ENCODE data around the gene SLC39A11. TPM values are rescaled to one million over a fixed set of nuclear protein-coding genes. Genes with fewer than 3 reads are reported as not detected.
A peak's percentile ranks its signal among the peaks of the same experiment; 100 is the strongest.

The SLC39A11 gene
- total and polyA plus RNA-seq, 2 of the 13 experiments (the other 11 are each of a cell fraction or from before 2014, with no cell fraction given) = 17.2 to 31.5 TPM

GRCh38 chr17:72661116-72661944 lies 431.2 kb downstream of the SLC39A11 start (continued):
- TF ChIP-seq BATF2 (CRISPR knock-in tag; IDR thresholded peaks at IDR 0.05) (no peak), SRF (IDR thresholded peaks at IDR 0.05; ENCODE audit: low read depth, low read length) (peak; percentile 17; the same call in 1 of the 2 replicates), ZBTB46 (CRISPR knock-in tag; IDR thresholded peaks at IDR 0.05; ENCODE audit: borderline replicate concordance) (no peak), MXD4 (CRISPR knock-in tag; IDR thresholded peaks at IDR 0.05) (0 out of 2 replicates have a peak, but pooled peaks have one; percentile 43), JDP2 (CRISPR knock-in tag; IDR thresholded peaks at IDR 0.05; ENCODE audit: borderline replicate concordance) (no peak), LBX2 (CRISPR knock-in tag; IDR thresholded peaks at IDR 0.05; ENCODE audit: borderline replicate concordance) (no peak), SRSF4 (IDR thresholded peaks at IDR 0.05; ENCODE audit: low read depth, low read length, poor library complexity, severe bottlenecking) (no peak), ZNF30 (CRISPR knock-in tag; IDR thresholded peaks at IDR 0.05) (no peak), ZNF772 (CRISPR knock-in tag; IDR thresholded peaks at IDR 0.05) (peak; percentile 28; the same call in 1 of the 2 replicates), ZFP36 (IDR thresholded peaks at IDR 0.05; ENCODE audit: borderline replicate concordance, low read depth, low read length, partially characterized antibody) (no peak), RAD51 (IDR thresholded peaks at IDR 0.05; ENCODE audit: borderline replicate concordance) (no peak), KLF11 (CRISPR knock-in tag; IDR thresholded peaks at IDR 0.05) (peak; percentile 44; the same call in 1 of the 2 replicates), ONECUT2 (CRISPR knock-in tag; IDR thresholded peaks at IDR 0.05) (no peak), SOX13 (IDR thresholded peaks at IDR 0.05) (no peak), SOX13 (CRISPR knock-in tag; conservative IDR thresholded peaks at IDR 0.05 in 1 of 2, IDR thresholded peaks at IDR 0.05 in 1 of 2) (peak in 1 of 2 experiments; percentile 87; a peak in 2 of 4 replicates), ZNF256 (CRISPR knock-in tag; conservative IDR thresholded peaks at IDR 0.05) (no peak), BRD4 (CRISPR knock-in tag; IDR thresholded peaks at IDR 0.05) (peak; percentile 49; the same call in 1 of the 2 replicates), ZBTB3 (CRISPR knock-in tag; IDR thresholded peaks at IDR 0.05; ENCODE audit: borderline replicate concordance, low read depth) (no peak), KDM2A (CRISPR knock-in tag; IDR thresholded peaks at IDR 0.05; ENCODE audit: borderline replicate concordance, low read depth) (peak; percentile 56; the same call in 1 of the 2 replicates), ZNF10 (CRISPR knock-in tag; IDR thresholded peaks at IDR 0.05; ENCODE audit: borderline replicate concordance, low read depth) (no peak), RFXANK (CRISPR knock-in tag; IDR thresholded peaks at IDR 0.05) (no peak)

Measured in HepG2 (cell line).